Cardiac muscle cell (in vitro differentiated cells and primary cell): Measurements from ENCODE around the gene ACKR3. TPM values are rescaled to one million over a fixed set of nuclear protein-coding genes. Genes with fewer than 3 reads are reported as not detected.

Experiments used
- DNase-seq, 2 donors: peaks; one replicate each; pipeline versions ENCODE4 v3.0.0 to v3.0.0-alpha.2; 2010 to 2017; ENCODE audit warnings: low read depth in 1 of 2, low spot score in 1 of 2
- H3K27ac ChIP-seq: fragments of 200-600 bp; sonication (generic); 2 replicates; pipeline ENCODE4 v1.5.1; 2016
- H3K27me3 ChIP-seq: fragments of 200-600 bp; sonication (generic); 2 replicates; pipeline ENCODE4 v1.6.0; 2016; ENCODE audit warnings: control low read depth
- H3K36me3 ChIP-seq: fragments of 200-600 bp; sonication (generic); 2 replicates; pipeline ENCODE4 v1.5.1; 2016; ENCODE audit warnings: control low read depth
- H3K4me1 ChIP-seq: fragments of 200-600 bp; sonication (generic); 2 replicates; pipeline ENCODE4 v1.8.1; 2017; ENCODE audit warnings: low read depth, mild to moderate bottlenecking, mixed run types
- H3K4me3 ChIP-seq: fragments of 200-600 bp; sonication (generic); 2 replicates; pipeline ENCODE4 v1.5.1; 2016; ENCODE audit warnings: mild to moderate bottlenecking
- H3K9me3 ChIP-seq: fragments of 200-600 bp; sonication (generic); 2 replicates; pipeline ENCODE4 v1.5.1; 2017; ENCODE audit warnings: low read depth, mild to moderate bottlenecking, control low read depth
- polyA plus RNA-seq: library from polyadenylated mRNA; unstranded; fragments of >200 nt; fragmentation: Nextera tagmentation; extraction: Ambion mirVana; gene quantifications from 2 replicates; pipeline ENCODE4 v1.2.1, GENCODE V29; 2016
- total RNA-seq: library from RNA; depleted of rRNA; stranded (reverse); fragments of >200 nt; gene quantifications from 2 replicates; pipeline ENCODE4 v1.2.3, GENCODE V29; 2016
- TF ChIP-seq, protein P1 (sequence below): IDR thresholded peaks from 2 replicates; pipeline ENCODE4 v1.5.1; 2012; ENCODE audit warnings: low read depth, mild to moderate bottlenecking, low read length

The ACKR3 gene
- total and polyA plus RNA-seq, 2 experiments from 2014 or later: 2.5 to 5.7 TPM

DNA sequence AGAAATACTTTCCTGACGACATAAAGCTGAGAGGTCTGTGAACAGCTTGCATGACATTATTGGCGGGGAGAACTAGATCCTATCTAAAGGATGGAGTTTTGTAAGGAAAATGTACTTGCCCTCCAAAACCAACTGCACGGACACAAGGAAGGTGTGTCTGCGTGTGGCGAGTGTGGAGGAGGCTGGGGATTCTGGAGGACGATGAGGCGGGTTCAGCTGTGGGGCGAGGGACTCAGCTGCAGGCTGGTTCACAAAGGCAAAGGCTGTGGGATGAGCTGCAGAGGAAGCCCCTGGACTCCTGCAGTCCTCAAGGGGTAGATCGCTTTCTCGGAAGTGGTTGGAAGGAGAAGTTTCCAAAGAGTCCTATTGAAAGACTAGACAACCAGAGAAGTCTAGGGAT lies 48.2 kb downstream of the ACKR3 start:
- peaks cover 3% of the 10 kb centered on the region for H3K27me3 ChIP-seq
- TF ChIP-seq, protein P1, sequence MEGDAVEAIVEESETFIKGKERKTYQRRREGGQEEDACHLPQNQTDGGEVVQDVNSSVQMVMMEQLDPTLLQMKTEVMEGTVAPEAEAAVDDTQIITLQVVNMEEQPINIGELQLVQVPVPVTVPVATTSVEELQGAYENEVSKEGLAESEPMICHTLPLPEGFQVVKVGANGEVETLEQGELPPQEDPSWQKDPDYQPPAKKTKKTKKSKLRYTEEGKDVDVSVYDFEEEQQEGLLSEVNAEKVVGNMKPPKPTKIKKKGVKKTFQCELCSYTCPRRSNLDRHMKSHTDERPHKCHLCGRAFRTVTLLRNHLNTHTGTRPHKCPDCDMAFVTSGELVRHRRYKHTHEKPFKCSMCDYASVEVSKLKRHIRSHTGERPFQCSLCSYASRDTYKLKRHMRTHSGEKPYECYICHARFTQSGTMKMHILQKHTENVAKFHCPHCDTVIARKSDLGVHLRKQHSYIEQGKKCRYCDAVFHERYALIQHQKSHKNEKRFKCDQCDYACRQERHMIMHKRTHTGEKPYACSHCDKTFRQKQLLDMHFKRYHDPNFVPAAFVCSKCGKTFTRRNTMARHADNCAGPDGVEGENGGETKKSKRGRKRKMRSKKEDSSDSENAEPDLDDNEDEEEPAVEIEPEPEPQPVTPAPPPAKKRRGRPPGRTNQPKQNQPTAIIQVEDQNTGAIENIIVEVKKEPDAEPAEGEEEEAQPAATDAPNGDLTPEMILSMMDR: no peak
- H3K9me3 ChIP-seq: no peaks in the 10 kb centered on the region
- no peak overlapping the region for H3K27ac ChIP-seq
- no peaks in the 10 kb centered on the region for H3K36me3 ChIP-seq
- H3K4me1 ChIP-seq: no peaks in the 10 kb centered on the region
- H3K4me3 ChIP-seq: no peak overlapping the region
- DNase-seq: no peak

DNA sequence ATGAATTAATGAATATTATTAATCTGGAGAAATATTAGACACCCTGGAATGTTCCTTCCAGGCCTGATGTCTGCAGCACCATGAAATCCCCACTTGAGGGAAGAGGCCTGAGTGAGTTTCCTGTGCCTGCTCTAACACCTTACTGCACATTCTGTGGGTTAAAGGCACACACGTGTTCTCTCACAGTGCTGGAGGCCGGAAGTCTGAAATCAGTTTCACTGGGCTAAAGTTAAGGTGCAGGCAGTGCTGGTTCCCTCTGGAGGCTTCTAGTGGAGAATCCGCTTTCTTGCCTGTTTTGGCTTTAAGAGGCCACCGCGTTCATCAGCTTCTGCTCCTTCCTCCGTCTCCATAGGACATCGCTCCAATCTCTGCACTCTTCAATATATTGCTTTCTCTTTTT lies 48.7 kb downstream of the ACKR3 start:
- Histone ChIP-seq H3K9me3 (no peaks in the 10 kb centered on the region), H3K27ac (no peak overlapping the region), H3K4me3 (no peak overlapping the region), H3K36me3 (no peaks in the 10 kb centered on the region), H3K4me1 (no peaks in the 10 kb centered on the region), H3K27me3 (peaks cover 3% of the 10 kb centered on the region)
- DNase-seq: no peak
- TF ChIP-seq, protein P1: no peak

DNA sequence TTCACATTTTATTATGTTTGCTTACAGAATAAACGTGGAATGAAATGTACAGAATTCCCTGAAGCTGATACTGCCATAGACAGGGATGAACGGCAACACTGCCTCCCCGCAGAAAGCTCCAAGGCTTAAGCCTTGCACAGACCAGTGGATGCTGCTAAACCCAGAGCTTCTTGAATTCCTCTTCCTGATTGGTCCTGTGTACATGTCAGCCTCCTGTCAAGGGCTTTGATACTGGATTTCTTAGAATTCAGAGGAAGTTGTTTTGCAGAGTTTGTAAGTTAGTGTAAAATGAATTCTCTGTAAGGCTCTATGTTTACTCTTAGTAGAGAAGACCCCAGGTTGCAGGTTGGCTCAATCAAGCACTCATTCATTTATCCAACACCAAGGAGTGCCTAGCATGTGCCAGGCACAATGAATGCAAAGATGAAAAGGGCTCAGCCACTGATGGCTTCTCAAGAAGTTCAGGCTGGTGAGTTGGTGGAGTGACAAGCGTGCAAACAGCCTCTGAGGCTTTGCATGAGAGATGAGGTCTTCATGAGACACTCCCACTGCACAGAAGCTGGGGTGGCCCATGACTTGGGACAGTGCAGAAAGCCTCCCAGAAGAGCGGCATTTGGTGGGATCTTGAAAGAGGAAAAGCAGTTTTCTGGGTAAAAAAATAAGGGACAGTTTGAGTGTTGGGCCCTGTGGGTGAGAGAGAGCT lies 50.4 kb downstream of the ACKR3 start:
- Histone ChIP-seq H3K4me1 (no peaks in the 10 kb centered on the region), H3K4me3 (no peak overlapping the region), H3K9me3 (no peaks in the 10 kb centered on the region), H3K27ac (no peak overlapping the region), H3K27me3 (peaks cover 3% of the 10 kb centered on the region), H3K36me3 (no peaks in the 10 kb centered on the region)
- no peak for DNase-seq
- TF ChIP-seq, protein P1: no peak

DNA sequence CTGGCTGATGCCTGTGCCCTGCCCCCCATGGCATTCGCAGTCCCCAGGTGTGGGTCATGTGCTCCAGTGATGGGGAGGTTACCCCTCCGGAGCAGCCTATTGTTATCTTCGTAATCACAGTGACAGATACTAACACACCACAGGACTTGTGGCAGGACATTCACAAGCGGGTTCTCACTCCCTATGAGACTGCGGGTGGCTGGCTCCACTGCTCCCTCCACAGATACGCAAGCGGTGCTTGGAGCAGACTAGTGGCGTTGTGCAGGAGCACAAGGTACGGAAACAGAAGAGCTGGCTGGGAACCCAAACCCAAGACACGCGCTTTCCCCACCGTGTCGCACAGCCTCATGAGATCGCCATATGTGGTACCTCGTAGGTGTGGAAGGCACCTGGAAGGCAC lies 52.2 kb downstream of the ACKR3 start:
- peaks cover 3% of the 10 kb centered on the region for H3K27me3 ChIP-seq
- DNase-seq: no peak
- H3K4me3 ChIP-seq: no peak overlapping the region
- H3K27ac ChIP-seq: no peak overlapping the region
- no peaks in the 10 kb centered on the region for H3K4me1 ChIP-seq
- TF ChIP-seq, protein P1: no peak
- H3K9me3 ChIP-seq: no peaks in the 10 kb centered on the region
- H3K36me3 ChIP-seq: no peaks in the 10 kb centered on the region

DNA sequence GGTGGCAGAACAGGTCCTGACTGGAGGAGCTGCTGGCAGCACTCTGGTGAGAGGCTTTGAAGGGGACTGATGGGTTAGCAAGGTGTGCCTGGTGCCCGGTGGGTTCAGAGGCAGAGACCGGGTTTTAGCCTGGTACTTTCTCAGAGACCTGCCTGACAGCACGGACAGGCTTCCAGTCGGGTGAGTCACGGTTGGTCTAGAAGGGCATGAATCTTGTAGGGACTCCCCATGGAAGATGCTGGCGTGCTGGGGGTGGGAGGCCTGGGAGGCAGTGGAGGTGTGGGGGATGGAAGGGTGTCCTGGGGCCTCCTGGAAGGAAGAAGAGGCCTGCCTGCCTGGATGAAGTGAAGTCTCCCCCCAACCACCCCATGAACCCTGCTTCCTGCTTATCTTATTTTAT lies 52.6 kb downstream of the ACKR3 start:
- TF ChIP-seq, protein P1: no peak
- Histone ChIP-seq H3K4me1 (no peaks in the 10 kb centered on the region), H3K36me3 (no peaks in the 10 kb centered on the region), H3K4me3 (no peak overlapping the region), H3K9me3 (no peaks in the 10 kb centered on the region), H3K27ac (no peak overlapping the region), H3K27me3 (peaks cover 3% of the 10 kb centered on the region)
- no peak for DNase-seq
